CD4-positive, alpha-beta T cell treated with Interleukin-15 for 4 hours (primary cell): ENCODE data around the gene ASB10.
A peak's percentile ranks its signal among the peaks of the same experiment; 100 is the strongest.

Source experiments
- DNase-seq: peaks from one replicate; pipeline ENCODE4 v3.0.0-alpha.2; 2020; ENCODE audit warnings: low spot score

The ASB10 gene

GRCh38 chr7:151210087-151210854 lies 23.2 kb upstream of the ASB10 start, which contains the start of gene H2BK1:
Gene H2BK1 (minus strand): TSS chr7:151210488. CDS start chr7:151210318, 170 bp downstream.
- DNase-seq, result no peak

- no peak for DNase-seq
These were observed 22.5 kb upstream of the ASB10 start for GRCh38 chr7:151209588-151209987.

DNA sequence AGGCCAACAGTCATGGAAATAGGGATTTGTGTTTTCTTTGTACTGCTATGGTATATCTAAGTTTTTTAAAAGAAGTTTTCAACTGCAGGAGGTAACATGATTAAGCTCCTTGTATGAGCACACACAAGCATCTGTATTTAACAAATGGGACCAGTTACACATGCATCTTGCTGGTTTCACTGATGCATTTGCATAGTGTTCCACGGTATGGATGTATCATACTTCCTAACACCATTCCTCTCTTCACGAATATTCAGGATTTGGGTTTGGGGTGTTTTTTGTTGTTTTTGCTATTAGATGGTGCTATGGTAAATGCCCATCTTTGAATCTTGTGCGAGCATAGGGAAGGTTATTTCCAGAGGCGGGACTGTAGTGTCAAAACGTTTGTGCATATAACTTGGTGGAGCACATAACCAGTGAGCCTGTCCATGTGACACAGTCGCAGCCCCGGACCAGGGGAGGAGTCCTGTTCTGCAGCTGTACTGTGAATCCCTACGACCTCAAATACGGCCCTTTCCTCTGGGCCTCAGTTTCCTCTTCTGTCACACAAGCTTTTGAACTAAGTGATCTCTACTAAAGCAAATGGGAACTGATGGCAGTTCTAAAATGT lies 21.3 kb upstream of the ASB10 start:
- DNase-seq, result no peak

- no peak for DNase-seq
These were observed 20.8 kb upstream of the ASB10 start for GRCh38 chr7:151207804-151208203.

DNA sequence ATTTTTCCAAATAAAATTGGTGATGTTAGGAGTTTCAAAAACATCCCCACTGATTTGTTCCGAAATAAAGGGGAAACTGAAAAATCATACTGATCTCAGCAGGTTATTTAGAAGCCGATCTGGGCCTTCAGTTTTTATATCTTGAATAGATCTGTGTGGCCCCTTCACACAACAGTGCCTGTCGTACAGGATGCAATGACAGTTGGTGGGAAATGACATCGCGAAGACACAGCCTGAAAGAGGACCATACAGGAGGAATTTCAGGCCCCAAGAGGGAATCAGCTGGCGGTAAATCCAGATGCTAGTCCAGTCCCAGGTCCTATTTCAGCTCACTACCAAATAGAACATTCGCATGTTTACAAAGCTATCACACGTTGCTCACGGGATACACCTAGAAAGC lies 20.3 kb upstream of the ASB10 start:
- no peak for DNase-seq

DNA sequence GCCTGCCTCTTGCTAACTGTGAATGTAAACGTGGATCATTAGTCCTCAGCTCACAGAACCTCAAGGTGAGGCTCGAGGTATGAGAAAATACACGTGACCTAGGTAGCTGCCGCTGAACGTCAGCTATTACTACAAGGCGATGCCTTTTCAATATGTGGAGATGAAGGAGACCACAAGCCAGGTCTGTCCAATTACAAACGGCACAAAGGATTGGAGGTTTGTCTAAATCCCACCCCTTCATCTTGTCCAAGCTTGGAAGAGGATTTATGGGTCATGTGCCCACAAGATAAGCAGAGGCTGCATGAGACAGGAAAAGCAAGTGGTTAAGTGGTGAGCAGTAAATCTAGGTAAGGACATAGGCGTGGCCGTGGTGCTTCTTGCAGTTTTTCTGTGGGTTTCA lies 19.9 kb upstream of the ASB10 start:
- peak; percentile 23 for DNase-seq

- DNase-seq, result no peak
These were observed 18.7 kb upstream of the ASB10 start for GRCh38 chr7:151205730-151206129.

DNA sequence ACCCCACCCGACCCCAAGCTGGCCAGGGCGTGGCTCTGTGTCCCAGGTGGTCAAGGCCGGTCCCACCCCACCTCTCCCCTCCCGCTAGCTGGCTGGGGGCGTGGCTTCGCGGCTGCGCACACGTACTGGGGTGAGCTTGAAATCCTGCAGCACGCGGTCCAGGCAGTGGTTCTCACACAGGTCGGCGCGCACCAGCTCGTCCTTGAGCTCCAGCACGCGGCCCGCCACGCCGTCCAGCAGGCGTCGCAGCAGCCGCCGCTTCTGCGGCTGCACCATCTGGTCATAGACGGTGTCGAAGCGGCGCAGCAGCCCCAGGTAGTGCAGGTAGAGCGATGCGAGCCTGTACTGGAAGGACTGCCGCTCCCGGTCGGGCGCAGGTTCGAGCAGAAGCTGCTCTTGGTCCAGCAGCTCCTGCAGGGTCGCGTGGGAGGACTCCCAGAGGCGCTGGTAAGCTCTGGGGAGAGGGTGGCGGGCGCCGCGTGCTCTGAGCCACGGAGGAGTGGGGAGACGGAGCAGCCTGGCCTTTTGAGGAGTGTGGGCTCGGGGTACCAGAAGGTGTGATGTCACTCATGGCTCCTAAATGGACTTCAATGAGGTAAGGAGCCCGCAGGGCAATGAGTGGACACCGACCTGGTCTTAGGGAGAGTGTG lies 17.5 kb upstream of the ASB10 start:
- DNase-seq, result no peak

- DNase-seq, result no peak
These were observed 15.8 kb upstream of the ASB10 start for GRCh38 chr7:151202836-151203235.

DNA sequence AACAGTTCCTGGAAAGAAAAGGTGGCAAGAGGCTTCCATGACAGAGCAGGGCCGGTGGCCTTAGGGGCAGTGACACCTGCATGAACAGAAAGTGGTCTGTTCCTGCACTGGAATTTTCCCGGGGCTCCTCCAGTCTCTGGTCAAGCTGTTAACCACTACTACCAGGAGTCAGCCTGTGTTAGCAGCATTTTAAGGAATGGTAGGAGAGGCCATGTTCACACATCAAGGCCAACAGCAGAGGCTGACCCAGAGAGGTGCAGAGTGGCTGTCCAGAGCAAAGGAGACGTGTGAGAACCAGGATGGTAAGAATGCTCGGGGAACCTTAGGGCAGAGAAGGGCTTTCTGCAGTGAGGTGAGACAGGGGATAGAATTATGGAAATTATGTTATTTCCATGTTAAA lies 14.7 kb upstream of the ASB10 start:
- DNase-seq, result no peak

GRCh38 chr7:151201344-151201743 lies 14.3 kb upstream of the ASB10 start:
- DNase-seq, result no peak

DNA sequence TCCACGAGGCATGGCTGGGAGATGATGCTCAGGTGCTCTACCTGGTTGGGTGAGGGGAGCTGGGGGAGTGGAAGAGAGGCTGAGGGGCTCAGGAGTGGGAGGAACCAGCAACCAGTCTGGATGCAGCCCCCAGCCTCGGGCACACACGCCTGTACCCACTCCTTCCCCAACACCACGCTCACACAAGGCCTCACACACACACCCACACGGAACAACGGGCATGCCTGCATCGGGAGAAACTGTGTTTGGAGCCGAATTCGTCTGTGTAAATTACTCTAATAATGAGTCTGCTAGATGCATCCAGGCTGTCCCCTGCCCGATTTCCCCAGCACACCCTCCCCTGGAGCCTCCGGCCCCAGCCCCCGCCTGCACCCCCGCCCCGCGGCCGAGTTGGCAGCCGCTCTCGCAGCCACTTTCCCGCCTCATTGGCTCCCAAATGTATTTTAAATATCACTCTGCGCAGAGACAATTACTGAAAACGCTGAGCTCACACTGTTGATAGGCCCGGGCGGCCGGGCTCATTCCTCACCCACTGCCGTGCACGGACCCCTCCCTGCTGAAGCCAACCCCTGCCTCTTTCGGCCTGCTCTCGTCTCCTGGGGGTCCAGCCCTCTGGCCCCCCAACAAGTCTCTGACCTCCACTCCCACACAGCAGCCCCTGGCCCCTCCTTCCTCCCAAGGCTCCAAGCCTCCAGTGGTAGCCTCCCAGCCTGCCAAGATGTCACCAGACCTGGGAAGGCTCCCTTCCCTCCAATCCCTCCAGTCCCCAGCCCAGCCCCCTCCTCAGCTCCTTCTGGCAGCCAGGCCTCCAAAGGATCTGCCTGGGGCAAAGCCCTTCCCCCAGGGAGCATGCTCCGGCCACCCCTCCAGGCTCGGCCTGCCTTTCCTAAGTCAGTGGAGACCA lies 12.1 kb upstream of the ASB10 start:
- no peak for DNase-seq

DNA sequence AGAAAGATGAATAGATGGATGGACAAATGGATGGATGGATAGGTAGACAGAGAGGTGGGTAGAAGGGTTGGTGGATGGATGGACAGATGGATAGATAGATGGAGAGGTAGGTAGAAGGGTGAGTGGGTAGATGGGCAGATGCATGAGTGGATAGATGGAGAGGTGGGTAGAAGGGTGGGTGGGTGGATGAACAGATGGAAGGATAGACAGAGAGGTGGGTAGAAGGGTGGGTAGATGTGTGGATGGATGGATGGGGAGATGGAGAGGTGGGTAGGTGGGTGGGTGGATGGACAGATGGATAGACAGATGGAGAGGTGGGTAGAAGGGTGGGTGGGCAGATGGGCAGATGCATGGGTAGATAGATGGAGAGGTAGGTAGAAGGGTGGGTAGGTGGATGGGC lies 10.9 kb upstream of the ASB10 start:
- no peak for DNase-seq

GRCh38 chr7:151195616-151196450 lies 8.8 kb upstream of the ASB10 start:
- no peak for DNase-seq

DNA sequence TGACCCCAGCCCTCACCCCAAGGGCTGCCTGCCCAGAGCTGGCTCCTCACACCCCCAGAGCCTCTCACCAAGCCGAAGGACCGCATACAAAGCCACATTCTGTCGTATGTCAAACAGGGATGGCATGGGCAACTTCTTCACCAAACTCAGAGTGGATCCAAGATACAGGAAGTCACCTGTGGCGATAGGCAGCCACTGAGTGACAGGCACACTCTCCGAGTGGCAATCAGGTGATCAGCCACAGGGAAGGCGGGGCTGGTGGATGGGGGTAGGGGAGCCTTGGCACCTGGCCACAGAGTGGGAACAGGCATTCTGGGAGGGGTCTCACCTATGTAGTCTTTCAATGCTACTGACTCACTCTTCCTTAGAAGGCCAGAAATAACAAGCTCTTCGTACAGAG lies 7.1 kb upstream of the ASB10 start:
- no peak for DNase-seq

GRCh38 chr7:151193203-151193978 lies 6.3 kb upstream of the ASB10 start:
- DNase-seq, result no peak

GRCh38 chr7:151192002-151192539 lies 5.0 kb upstream of the ASB10 start:
- no peak for DNase-seq

DNA sequence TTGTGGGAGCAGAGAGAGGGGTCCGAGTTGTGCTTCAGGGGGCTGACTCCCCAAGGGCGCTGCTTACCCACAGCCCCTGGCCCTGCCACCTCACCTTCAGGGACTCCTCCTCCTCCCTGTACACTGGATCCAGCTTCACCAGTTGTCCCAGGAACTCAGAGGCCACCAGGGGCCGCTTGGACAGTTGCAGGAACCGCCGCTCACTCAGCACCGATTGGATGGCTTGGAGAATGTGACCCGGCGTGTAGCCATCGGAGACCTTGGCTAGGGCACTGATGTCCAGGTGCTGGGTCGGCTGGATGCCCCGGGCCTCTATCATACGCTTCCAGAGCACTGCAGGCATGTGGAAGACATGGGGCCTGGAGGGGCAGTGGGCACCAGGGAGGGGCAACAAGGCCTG lies 4.5 kb upstream of the ASB10 start:
- no peak for DNase-seq

- DNase-seq, result no peak
These were observed 2.0 kb upstream of the ASB10 start for GRCh38 chr7:151189038-151189437.

DNA sequence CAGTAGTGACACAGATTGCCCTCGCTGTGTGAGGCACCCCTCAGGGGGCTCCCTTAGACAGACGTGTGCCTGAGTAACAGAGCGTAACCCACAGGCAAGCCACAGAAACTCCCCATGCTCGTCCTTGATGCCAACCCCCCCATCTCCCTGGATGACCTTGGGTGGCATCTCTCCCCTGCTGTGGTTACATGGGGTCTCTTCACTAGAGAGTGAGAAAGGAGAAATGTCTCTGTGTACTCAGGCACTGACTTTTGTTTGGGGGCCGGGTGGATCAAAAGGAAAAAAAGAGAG lies 1.1 kb upstream of the ASB10 start:
- no peak for DNase-seq
